ENCODE data around the gene OR6B3.

DNA sequence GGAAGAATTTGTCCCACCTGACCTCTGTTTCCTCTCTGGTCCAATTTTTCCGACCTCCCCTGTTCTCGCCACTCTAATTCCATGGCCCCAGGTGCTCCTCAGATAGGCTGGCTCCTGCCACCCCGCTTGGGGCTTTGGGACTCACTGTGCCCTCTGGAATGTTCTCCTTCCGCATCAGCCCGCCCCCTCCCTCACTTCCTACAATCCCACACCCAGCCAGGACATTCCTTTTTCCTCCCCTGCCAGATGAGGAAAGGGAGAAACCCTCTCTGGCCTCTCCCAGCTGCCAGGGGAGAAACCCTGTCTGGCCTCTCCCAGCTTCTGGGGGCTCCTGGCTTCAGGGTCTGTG, 20.0 kb downstream of the OR6B3 start:
- TF ChIP-seq, protein P1, sequence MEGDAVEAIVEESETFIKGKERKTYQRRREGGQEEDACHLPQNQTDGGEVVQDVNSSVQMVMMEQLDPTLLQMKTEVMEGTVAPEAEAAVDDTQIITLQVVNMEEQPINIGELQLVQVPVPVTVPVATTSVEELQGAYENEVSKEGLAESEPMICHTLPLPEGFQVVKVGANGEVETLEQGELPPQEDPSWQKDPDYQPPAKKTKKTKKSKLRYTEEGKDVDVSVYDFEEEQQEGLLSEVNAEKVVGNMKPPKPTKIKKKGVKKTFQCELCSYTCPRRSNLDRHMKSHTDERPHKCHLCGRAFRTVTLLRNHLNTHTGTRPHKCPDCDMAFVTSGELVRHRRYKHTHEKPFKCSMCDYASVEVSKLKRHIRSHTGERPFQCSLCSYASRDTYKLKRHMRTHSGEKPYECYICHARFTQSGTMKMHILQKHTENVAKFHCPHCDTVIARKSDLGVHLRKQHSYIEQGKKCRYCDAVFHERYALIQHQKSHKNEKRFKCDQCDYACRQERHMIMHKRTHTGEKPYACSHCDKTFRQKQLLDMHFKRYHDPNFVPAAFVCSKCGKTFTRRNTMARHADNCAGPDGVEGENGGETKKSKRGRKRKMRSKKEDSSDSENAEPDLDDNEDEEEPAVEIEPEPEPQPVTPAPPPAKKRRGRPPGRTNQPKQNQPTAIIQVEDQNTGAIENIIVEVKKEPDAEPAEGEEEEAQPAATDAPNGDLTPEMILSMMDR (IDR thresholded peaks at IDR 0.05): no peak
- no peak for TF ChIP-seq POLR2A (IDR thresholded peaks at IDR 0.05)
